ENCODE data around the gene EIF2D. TPM values are rescaled to one million over a fixed set of nuclear protein-coding genes. Genes with fewer than 3 reads are reported as not detected.

The EIF2D gene
- total and polyA plus RNA-seq, 4 donors, result 14.7 to 30.0 (median 22.1) TPM

- H3K27me3 ChIP-seq (ENCODE audit: control insufficient read depth in 4 of 4, insufficient read depth in 4 of 4, low read length in 3 of 4), result no peaks in the 10 kb centered on the region
- TF ChIP-seq REST (IDR thresholded peaks at IDR 0.05) (peak; percentile 84), MAX (IDR thresholded peaks at IDR 0.05) (peak; percentile 71), JUND (IDR thresholded peaks at IDR 0.05) (no peak), HNF4A (conservative IDR thresholded peaks at IDR 0.05) (no peak), RXRA (IDR thresholded peaks at IDR 0.05) (peak in 1 of 2 donors; percentile 17), HNF4G (IDR thresholded peaks at IDR 0.05) (no peak), ZBTB33 (IDR thresholded peaks at IDR 0.05) (no peak), RAD21 (IDR thresholded peaks at IDR 0.05) (peak; percentile 19 to 49), YY1 (IDR thresholded peaks at IDR 0.05) (peak; percentile 15), GABPA (IDR thresholded peaks at IDR 0.05 in 1 of 2, conservative IDR thresholded peaks at IDR 0.05 in 1 of 2) (no peak), TAF1 (conservative IDR thresholded peaks at IDR 0.05) (peak; percentile 77), FOXA1 (IDR thresholded peaks at IDR 0.05) (no peak), ATF3 (IDR thresholded peaks at IDR 0.05) (no peak), CTCF (IDR thresholded peaks at IDR 0.05; ENCODE audit: low read depth, low read length, missing input control) (no peak), NR2F2 (IDR thresholded peaks at IDR 0.05) (no peak), SP1 (IDR thresholded peaks at IDR 0.05) (peak; percentile 55), EGR1 (IDR thresholded peaks at IDR 0.05; ENCODE audit: low read depth in 2 of 2) (peak; percentile 92 to 96), FOXA2 (IDR thresholded peaks at IDR 0.05) (no peak)
- no peaks in the 10 kb centered on the region for H3K9me3 ChIP-seq (ENCODE audit: control insufficient read depth in 4 of 4, low read length in 3 of 4)
- H3K27ac ChIP-seq (ENCODE audit: low read depth in 1 of 2, low read length in 2 of 2), result peak within 1 kb of the TSS; percentile 70 to 77
- DNase-seq (ENCODE audit: low spot score), result peak; percentile 95
- peak within 1 kb of the TSS; percentile 32 to 52 for H3K9ac ChIP-seq (ENCODE audit: low read depth in 1 of 2, low read length in 2 of 2)
- H3K4me3 ChIP-seq (ENCODE audit: low read depth in 1 of 3, low read length in 3 of 3), result peak within 1 kb of the TSS; percentile 59 to 88 (median 65)
- H3K36me3 ChIP-seq (ENCODE audit: control insufficient read depth in 4 of 4, insufficient read depth in 3 of 4, low read depth in 1 of 4, low read length in 3 of 4), result peaks cover 0 to 2% (median 0%) of the 10 kb centered on the region in 4 donors
- H3K4me1 ChIP-seq (ENCODE audit: control insufficient read depth in 4 of 4, insufficient read depth in 4 of 4, low read length in 3 of 4), result peaks cover 2 to 21% (median 18%) of the 10 kb centered on the region in 4 donors
- under 1% methylated on average over 84 of the region's 84 CpGs for WGBS
Measured at GRCh38 chr1:206635080-206635977, 23.1 kb upstream of the EIF2D start, which contains the start of gene DYRK3. Gene DYRK3 (plus strand): TSS chr1:206635536. CDS start chr1:206635704, 168 bp downstream.
